Measurements from ENCODE around the gene CEACAM21.

CEACAM21 gene

DNA sequence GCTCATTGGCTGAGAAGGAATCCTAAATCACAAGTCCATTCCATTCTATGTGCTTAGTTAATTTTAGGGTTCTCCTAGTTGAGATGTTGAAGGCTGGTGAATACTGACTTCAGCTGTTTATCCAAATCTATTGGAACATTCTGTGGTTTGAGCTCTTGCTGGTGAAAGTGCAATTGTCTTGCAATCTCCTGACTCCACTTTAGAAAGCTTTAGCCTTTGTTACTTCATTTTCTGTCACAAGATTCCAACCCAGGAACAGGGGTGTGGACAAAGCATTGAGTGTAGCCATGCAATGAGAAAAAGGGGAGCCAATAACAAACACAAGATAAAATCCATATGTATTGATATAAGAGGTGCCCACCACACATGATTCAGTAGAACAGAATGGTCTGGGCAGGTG is 15.0 kb downstream of the CEACAM21 start:
- DNase-seq (ENCODE audit: low read depth): no peak
- no peak overlapping the region for H3K4me3 ChIP-seq (ENCODE audit: low read length)
- TF ChIP-seq CTCF (conservative IDR thresholded peaks at IDR 0.05; ENCODE audit: low read length): no peak

GRCh38 chr19:41591951-41592562 is 16.1 kb downstream of the CEACAM21 start:
- no peak for DNase-seq (ENCODE audit: low read depth)
- H3K4me3 ChIP-seq (ENCODE audit: low read length): no peak overlapping the region
- no peak for TF ChIP-seq CTCF (conservative IDR thresholded peaks at IDR 0.05; ENCODE audit: low read length)

- DNase-seq (ENCODE audit: low read depth): peak; percentile 75
- peak; percentile 66 for TF ChIP-seq CTCF (conservative IDR thresholded peaks at IDR 0.05; ENCODE audit: low read length)
- H3K4me3 ChIP-seq (ENCODE audit: low read length): no peak overlapping the region
These were observed 19.4 kb downstream of the CEACAM21 start for GRCh38 chr19:41595258-41595889.

GRCh38 chr19:41595890-41596280 is 19.9 kb downstream of the CEACAM21 start:
- TF ChIP-seq CTCF (conservative IDR thresholded peaks at IDR 0.05; ENCODE audit: low read length): no peak
- DNase-seq (ENCODE audit: low read depth): no peak
- no peak overlapping the region for H3K4me3 ChIP-seq (ENCODE audit: low read length)

- peak; percentile 63 for DNase-seq (ENCODE audit: low read depth)
- TF ChIP-seq CTCF (conservative IDR thresholded peaks at IDR 0.05; ENCODE audit: low read length): peak; percentile 98
- no peak overlapping the region for H3K4me3 ChIP-seq (ENCODE audit: low read length)
These were observed 21.7 kb downstream of the CEACAM21 start for GRCh38 chr19:41597600-41598041.

DNA sequence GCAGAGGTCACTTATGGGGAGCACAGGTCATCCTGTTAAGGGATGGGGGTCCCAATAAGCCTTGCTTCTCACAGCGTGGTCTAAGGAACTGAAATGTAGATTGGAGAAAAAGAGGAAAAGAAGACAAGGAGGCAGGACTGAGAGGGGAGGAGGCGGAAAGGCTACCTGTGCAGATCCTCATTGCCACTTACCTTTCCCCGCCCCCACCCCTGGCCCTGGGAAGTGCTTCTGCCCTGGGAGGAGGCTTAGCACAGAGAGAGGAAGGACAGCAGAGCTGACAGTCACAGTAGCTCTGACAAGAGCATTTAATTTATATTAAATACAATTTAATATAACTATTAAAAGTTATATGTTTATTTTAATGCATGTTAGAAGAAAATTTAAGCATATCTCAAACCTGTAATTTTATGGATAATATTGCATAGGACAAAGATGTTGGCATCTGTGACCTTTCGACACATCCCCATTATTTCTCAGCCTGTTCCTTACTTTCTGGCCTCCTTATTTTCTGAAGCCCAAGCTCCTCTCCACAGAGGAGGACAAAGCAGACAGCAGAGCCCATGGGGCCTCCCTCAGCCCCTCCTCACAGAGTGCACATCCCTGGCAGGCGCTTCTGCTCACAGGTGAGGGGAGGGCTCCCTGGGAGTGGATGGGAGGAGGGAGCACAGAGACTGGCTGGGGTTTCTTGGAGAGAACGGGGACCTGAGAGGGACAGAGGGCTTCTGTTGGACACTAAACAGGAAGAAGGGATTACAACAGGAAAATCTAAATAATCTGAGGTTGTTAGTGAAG is 23.4 kb downstream of the CEACAM21 start:
- no peak for TF ChIP-seq CTCF (conservative IDR thresholded peaks at IDR 0.05; ENCODE audit: low read length)
- DNase-seq (ENCODE audit: low read depth): no peak

More for the DNA sequence above, 23.4 kb downstream of the CEACAM21 start:
- no peak overlapping the region for H3K4me3 ChIP-seq (ENCODE audit: low read length)

Measured in AG10803 (cell line).